H1 (cell line): Measurements from ENCODE around the gene ABTB1. TPM values are rescaled to one million over a fixed set of nuclear protein-coding genes. Genes with fewer than 3 reads are reported as not detected.

Source experiments
- HDAC2 ChIP-seq, 2 experiments: fragments of 300-600 bp in 1 of 2; sonication (generic) in 1 of 2; IDR thresholded peaks; 2 replicates each; pipeline ENCODE4 v1.6.1; 2011 to 2012; ENCODE audit warnings: low read depth in 2 of 2, low read length in 2 of 2, mild to moderate bottlenecking in 2 of 2, moderate library complexity in 2 of 2, borderline replicate concordance in 1 of 2, inconsistent platforms in 1 of 2
- HDAC6 ChIP-seq: IDR thresholded peaks from one replicate; pipeline ENCODE4 v1.7.1; 2012; ENCODE audit warnings: low read depth, mild to moderate bottlenecking, inconsistent platforms, low read length, moderate library complexity
- KDM4A ChIP-seq: IDR thresholded peaks from one replicate; pipeline ENCODE4 v1.7.1; 2012; ENCODE audit warnings: low read depth, mild to moderate bottlenecking, moderate library complexity, low read length, inconsistent platforms; ENCODE audit not compliant: severe bottlenecking
- KDM5A ChIP-seq: fragments of 200-600 bp; IDR thresholded peaks from 2 replicates; pipeline ENCODE4 v1.7.1; 2012; ENCODE audit warnings: mild to moderate bottlenecking, low read length, inconsistent platforms, mixed read lengths
- MAFK ChIP-seq: IDR thresholded peaks from 2 replicates; pipeline ENCODE4 v1.6.1; 2012; ENCODE audit warnings: low read depth, mild to moderate bottlenecking, improper control_type of control experiment, low read length
- PHF8 ChIP-seq: fragments of 200-600 bp; sonication (generic); conservative IDR thresholded peaks from 2 replicates; pipeline ENCODE4 v1.7.1; 2012; ENCODE audit warnings: low read depth, mild to moderate bottlenecking, inconsistent platforms, low read length, moderate library complexity
- POLR2A ChIP-seq, 2 experiments: IDR thresholded peaks; 1 replicate in 1 of 2; 2 replicates in 1 of 2; pipeline ENCODE4 v1.6.1; 2011; ENCODE audit warnings: low read depth in 2 of 2, low read length in 2 of 2, mild to moderate bottlenecking in 2 of 2; ENCODE audit errors: control extremely low read depth in 1 of 2
- RXRA ChIP-seq: IDR thresholded peaks from 2 replicates; pipeline ENCODE4 v1.6.1; 2011; ENCODE audit warnings: low read depth, mild to moderate bottlenecking, low read length, moderate library complexity; ENCODE audit not compliant: insufficient read depth
- SIN3A ChIP-seq, 2 experiments: IDR thresholded peaks in 1 of 2; conservative IDR thresholded peaks in 1 of 2; 2 replicates each; pipeline ENCODE4 v1.6.1; 2011 to 2012; ENCODE audit warnings: low read length in 2 of 2, improper control_type of control experiment in 1 of 2, low read depth in 1 of 2, mild to moderate bottlenecking in 1 of 2
- polyA plus RNA-seq, 7 experiments: library from polyadenylated mRNA; depleted of rRNA in 3 of 7; stranded (reverse) in 5 of 7; unstranded in 2 of 7; fragments of >200 nt in 5 of 7; fragments of 200-250 nt in 2 of 7; gene quantifications; 1 replicate in 5 of 7; 2 replicates in 1 of 7; 4 replicates in 1 of 7; pipeline versions ENCODE4 v1.2.1 to v1.2.3, GENCODE V29; 2011 to 2013; ENCODE audit warnings: missing spikeins in 2 of 7, mixed read lengths in 2 of 7
- total RNA-seq: library from RNA; stranded (reverse); fragmentation: NEBNext Ultra II Directional; extraction: Animal tissue kit (Norgen Biotek cat#: 25700); gene quantifications from 2 replicates; pipeline ENCODE4 v1.2.1, GENCODE V29; 2021
- TF ChIP-seq, protein P1 (sequence below): IDR thresholded peaks from 2 replicates; pipeline ENCODE4 v1.6.1; 2012; ENCODE audit warnings: inconsistent platforms

ABTB1 gene
- total and polyA plus RNA-seq, 2 of the 8 experiments (the other 6 are each of a cell fraction or from before 2014, with no cell fraction given), result 7.1 to 9.4 TPM

DNA sequence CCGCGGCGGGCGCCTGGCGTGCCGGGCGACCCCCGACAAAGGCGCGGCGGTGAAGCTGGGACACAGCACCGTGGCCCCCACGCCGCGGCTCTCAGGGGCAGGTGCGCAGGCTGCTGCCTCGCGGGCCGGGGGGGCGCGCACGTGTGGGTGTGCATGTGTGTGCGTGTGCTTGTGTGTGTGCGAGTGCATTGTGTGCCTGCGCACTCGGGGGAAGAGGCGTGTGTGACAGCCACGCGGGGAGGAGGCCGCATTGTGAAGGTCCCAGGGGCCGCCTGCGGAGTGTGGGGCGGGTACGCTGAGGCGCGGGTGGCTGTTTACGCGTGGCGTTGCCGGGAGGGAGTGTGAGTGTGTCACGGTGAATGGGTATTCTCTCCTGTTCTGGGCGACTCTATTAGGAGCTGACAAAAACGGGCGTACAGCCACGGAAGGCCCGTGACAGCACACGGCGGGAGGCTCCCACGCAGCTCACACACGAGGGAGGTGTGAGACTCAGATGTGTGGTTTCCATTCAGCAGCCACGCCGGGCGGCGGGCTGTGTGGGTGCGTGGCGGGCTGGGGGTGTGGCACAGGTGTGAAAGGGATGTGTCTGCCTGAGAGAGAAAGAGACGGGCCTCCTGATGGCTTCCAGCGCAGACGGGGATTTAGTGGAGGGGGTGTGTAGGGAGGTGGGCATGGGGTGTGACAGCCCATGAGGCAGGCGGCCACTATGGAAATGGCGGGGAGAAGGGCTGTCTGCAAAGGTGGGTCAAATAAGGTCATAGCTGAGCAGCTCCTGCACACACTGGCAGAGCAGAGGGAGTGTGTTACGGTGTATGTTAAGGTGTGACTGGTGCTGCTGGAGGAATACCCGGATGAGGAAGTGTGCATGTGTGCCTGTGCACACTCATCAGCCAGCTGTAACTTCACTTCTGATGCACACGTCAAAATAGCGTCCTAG, 43.0 kb upstream of the ABTB1 start (continued):
- peak in 1 of 2 experiments; percentile 37; a peak in 1 of 4 replicates for TF ChIP-seq SIN3A (conservative IDR thresholded peaks at IDR 0.05 in 1 of 2, IDR thresholded peaks at IDR 0.05 in 1 of 2; ENCODE audit: low read depth in 1 of 2, low read length in 2 of 2)
- no peak for TF ChIP-seq HDAC2 (IDR thresholded peaks at IDR 0.05; ENCODE audit: borderline replicate concordance in 1 of 2, low read depth in 2 of 2, low read length in 2 of 2)
- TF ChIP-seq KDM5A, result no peak
- TF ChIP-seq, protein P1, sequence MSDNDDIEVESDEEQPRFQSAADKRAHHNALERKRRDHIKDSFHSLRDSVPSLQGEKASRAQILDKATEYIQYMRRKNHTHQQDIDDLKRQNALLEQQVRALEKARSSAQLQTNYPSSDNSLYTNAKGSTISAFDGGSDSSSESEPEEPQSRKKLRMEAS, result peak; percentile 58
- TF ChIP-seq MAFK, result no peak
- no peak for TF ChIP-seq RXRA
- TF ChIP-seq PHF8, result peak; percentile 13; the same call in 1 of the 2 replicates
- no peak for TF ChIP-seq HDAC6
- TF ChIP-seq POLR2A (IDR thresholded peaks at IDR 0.05; ENCODE audit: control extremely low read depth in 1 of 2, low read depth in 2 of 2, low read length in 2 of 2), result no peak
- peak; percentile 81 for TF ChIP-seq KDM4A
